GM21528 (cell line): ENCODE data around the gene SPNS2.

Experiments used
- ATAC-seq: cut with Tn5 transposase; IDR thresholded peaks from one replicate; pipeline ENCODE4 v1.9.1; 2021; ENCODE audit warnings: mild to moderate bottlenecking, moderate library complexity; ENCODE audit not compliant: unreplicated experiment, low FRiP score

The SPNS2 gene

DNA sequence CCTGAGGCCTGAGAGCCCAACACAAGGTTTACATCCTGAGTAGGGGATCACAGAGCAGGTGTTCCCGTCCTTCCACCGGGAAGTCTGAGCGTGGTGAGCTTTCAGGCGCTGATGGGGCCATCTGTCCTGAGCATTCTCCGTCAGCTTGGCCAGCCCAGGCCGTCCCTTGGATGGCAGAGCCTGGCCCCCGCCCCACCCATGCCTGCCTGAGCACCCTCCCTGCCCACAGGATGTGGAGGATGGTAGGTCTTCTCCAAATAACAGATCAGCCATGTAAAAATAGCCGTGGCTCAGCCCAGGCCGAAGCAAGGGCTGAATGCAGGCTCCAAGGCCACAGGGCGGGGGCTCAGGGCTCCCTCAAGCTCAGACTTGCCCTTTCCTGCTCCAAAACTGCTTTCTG, 20.2 kb downstream of the SPNS2 start:
- ATAC-seq, result no peak

DNA sequence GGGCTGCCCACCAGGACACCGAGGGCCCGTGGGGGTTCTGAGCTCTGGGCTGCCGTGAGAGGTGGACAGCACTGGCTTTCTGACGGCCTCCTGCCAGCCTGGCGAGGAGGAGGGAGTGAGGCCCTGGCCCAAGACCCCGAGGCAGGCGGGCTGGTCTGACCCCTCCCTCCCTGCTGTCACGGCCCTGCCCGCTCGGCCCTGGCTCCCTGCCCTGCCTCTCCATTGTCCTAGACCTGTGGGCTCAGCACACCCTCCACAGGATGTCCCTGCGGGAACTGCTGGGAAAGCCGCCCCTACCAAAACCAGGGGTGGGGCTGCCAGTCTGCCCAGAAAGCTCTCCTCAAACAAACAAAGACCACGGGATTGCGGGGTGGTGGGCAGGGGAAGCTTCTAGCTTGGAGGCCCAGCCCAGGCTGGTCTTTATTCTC, 20.7 kb downstream of the SPNS2 start:
- ATAC-seq, result no peak

DNA sequence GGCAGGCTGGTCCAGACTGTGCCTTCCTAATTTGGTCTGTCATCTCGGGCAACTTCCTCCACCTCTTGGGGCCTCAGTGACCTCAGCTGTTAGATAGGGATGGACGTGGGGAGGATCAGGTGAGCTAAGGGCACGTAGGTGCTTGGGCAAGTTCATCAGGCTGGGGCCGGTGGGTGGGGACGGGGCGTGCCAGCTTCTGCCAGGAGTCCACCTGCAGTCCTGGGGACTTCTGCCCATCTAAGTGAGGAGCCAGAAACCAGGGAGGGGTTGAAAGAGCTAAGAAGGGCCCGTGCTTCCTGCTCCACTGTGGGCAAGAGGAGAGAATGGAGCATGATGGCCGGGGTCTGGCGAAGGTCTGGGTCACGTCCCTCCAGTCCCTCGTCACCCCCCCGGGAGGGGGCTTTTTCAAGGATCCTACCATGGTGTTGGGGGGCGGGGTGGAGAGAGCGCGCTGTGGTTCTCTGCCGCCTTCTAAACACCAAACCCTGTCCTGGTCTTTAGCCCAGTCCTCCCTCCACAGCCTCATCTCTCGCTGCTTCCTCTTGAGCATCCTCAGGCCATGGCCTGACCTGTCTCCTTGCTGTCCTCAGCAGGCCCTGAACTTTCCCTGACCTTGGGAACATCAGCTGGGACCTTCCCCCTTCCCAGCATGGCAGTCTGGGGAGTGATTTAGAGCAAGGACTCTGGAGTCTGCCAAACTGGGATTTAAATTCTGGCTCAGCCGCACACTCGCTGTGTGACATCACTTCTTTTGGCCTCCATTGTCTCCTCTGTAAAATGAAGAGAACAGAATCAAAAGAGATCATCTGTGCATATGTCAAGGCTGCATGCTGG, 21.6 kb downstream of the SPNS2 start:
- ATAC-seq, result no peak

DNA sequence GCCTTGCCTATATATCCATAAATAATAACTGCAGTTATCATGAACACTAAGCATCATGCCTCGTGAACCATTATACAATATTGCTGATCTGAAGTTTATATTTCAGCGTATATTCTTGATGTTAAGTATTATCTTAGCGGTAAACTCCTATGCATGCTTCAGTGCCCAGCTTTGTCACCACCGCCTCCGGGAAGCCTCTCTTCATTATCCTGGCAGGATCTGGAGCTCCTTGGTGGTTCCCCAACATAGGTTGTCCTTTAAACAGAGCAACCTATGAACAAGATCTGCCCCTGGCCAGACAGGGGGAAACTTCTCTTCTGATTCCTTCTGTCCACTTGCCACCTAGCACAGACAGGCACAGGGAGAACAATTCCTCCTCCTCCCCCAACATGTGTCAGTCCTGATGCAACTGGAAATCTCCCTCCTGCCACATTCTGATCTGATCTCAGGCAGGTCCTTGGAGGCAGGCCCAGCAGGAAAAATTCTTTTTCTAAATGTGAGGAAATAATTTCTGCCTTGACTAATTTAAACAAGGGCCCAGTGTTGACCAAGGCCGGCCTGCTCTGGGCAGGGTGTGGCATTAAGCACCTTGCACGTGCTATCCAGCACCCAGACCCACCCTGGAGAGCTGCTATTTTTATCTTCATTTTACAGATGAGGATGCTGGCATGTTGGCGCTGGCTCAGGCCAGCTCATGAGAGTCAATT, 22.4 kb downstream of the SPNS2 start:
- no peak for ATAC-seq

GRCh38 chr17:4522661-4523060, 24.0 kb downstream of the SPNS2 start:
- no peak for ATAC-seq

- no peak for ATAC-seq
Observed at GRCh38 chr17:4523946-4524345, 25.3 kb downstream of the SPNS2 start.

DNA sequence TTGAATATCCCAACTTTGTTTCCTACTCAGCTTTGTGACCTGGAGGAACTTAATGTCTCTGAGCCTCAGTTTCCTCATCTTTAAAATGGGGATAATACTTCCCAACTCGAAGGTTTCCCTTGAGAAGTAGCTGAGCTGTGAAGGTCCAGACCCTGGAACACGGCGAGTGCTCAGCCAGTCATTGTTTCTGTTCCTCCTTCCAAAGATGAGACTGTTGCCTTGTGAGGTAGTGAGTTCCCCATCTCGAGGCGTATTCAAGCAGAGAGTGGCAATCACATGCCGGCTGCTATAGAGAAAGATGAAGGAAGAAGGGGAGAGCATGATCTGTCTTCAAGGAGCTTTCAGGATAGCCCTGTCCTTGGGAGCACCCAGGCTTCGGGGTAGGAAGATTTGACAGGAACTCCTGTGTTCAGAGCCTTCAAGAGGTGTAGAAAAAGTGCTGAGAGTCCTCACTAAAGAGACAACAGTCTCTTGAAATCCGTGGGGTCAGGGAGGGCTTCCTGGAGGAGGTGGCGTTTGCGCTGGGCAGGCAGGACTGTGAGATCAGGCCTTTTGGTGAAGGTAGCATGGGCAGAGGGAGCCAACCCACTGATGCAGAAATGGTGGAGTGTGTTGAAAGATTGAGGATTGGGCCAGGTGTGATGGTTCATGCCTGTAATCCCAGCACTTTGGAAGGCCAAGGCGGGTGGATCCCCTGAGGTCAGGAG, 27.2 kb downstream of the SPNS2 start:
- ATAC-seq, result no peak

DNA sequence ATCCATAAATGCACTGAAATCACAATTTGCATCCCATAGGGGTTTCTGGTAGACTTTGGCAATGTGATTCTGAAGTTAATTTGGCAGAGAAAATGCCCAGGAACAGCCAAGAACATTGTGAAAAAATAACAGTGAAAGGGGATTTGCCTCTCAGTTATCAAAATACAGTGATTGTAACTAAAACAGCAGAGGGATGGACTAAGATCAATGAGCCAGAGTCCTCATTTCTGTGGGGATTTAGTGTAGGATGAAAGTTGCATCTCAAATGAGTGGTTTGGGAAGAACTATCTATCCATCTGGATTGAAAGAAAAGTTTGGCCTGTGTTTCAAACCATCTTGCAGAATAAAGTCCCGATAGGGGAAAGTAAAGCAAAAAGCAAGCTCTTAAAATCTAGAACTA, 28.5 kb downstream of the SPNS2 start:
- ATAC-seq, result no peak

- no peak for ATAC-seq
Observed at GRCh38 chr17:4527566-4528125, 29.0 kb downstream of the SPNS2 start.

- ATAC-seq, result no peak
Observed at GRCh38 chr17:4529533-4530152, 31.0 kb downstream of the SPNS2 start.

- no peak for ATAC-seq
Observed at GRCh38 chr17:4530799-4531730, 32.4 kb downstream of the SPNS2 start.

DNA sequence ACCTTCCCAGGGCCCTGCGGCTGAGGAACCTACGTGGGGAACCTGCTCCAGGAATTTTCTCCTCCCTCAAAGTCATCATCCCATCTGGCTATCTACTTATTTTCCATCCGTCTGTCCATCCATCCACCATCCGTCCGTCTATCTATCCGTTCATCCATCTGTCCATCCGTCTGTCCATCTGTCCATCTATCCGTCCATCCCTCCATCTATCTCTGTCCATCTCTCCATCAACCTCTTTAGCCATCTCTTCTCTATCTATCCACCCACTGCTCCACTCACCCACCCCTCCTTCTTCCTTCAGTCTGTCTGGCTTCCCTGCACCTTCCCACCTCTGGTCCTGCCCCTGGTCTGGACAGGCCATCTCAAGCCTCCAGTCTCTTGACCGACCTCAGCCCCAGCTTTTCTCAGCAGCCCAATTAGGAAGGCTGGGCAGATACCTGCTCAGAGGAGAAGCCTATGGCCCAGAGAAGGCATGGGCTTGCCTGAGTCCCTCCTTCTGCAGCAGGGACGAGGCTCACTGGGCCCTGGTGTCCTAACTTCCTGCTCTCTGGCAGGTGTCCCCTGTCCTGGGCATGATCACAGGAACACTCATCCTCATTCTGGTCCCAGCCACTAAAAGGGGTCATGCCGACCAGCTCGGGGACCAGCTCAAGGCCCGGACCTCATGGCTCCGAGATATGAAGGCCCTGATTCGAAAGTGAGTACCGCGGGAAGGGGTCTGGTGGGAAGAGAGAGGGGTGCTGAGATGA, 33.5 kb downstream of the SPNS2 start:
- no peak for ATAC-seq

- no peak for ATAC-seq
Observed at GRCh38 chr17:4532860-4533522, 34.3 kb downstream of the SPNS2 start.

- no peak for ATAC-seq
Observed at GRCh38 chr17:4533523-4534504, 35.1 kb downstream of the SPNS2 start.

DNA sequence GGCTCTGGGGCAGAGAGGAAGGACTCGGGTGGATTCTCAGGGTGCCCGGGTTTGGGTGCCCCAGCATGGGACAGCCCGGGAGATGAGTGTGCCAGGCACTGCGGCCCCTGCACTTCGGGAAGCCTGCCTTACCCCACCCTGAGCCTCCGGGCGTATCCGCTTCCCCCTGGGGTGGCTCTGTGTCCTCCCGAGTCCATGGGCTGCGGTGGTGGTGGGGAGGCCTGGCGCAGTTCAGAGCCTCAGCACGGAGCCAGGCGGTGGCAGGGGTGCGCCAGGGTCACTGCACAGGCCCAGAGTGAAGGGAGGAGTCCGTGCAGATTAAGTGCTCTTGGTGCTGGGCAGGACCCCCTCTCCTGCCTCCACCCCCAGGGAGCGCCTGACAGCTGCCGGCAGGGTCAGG, 35.8 kb downstream of the SPNS2 start:
- ATAC-seq, result no peak

DNA sequence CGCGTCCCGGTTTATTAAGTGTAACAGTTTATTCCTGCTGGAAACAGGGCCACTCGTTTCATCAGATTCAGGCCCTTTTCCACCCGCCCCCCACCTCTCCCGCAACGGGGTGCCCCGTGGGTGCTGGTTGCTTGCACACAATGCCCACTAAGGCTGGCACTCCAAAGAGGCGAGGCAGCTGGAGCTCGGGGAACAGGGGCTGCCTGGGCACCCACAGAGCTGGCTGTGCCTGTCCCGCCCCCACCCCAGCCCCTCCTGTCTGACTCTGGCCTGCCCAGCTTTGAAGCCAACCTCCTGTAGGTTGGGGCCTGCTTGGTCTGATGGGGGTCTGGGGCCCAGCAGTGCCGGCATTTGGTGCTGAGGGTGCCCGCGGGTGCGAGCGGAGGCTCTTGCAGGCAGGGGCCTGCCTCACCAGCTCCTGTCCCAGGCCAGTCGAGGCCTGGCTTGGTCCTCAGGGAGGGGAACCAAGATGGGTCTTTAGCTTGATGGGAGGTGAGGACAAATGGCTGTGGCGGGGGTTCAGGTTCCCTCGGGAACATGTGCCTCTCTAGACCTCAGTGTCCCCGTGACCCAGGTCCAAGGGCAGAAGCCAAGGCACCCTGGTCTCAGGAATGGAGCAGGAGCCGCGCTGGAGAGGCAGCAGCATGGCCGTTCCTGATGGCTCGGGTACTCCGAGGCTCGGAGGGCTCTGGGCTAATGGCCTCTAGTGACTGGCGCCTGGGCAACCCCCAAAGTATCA, 36.4 kb downstream of the SPNS2 start:
- ATAC-seq, result no peak
